ENCODE measurements around the gene PHKA2.

GRCh38 chrX:18890049-18890381, 93.9 kb downstream of the PHKA2 start:
- TF ChIP-seq, protein P1, sequence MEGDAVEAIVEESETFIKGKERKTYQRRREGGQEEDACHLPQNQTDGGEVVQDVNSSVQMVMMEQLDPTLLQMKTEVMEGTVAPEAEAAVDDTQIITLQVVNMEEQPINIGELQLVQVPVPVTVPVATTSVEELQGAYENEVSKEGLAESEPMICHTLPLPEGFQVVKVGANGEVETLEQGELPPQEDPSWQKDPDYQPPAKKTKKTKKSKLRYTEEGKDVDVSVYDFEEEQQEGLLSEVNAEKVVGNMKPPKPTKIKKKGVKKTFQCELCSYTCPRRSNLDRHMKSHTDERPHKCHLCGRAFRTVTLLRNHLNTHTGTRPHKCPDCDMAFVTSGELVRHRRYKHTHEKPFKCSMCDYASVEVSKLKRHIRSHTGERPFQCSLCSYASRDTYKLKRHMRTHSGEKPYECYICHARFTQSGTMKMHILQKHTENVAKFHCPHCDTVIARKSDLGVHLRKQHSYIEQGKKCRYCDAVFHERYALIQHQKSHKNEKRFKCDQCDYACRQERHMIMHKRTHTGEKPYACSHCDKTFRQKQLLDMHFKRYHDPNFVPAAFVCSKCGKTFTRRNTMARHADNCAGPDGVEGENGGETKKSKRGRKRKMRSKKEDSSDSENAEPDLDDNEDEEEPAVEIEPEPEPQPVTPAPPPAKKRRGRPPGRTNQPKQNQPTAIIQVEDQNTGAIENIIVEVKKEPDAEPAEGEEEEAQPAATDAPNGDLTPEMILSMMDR (conservative IDR thresholded peaks at IDR 0.05; ENCODE audit: low read depth, low read length), result no peak
- no peak for TF ChIP-seq POLR2A (IDR thresholded peaks at IDR 0.05; ENCODE audit: low read depth, low read length)
- TF ChIP-seq RFX5 (IDR thresholded peaks at IDR 0.05; ENCODE audit: low read depth, low read length), result no peak
- no peak for TF ChIP-seq CEBPB (IDR thresholded peaks at IDR 0.05; ENCODE audit: low read depth, low read length)
- no peak for TF ChIP-seq RAD21 (IDR thresholded peaks at IDR 0.05; ENCODE audit: low read length)
- no peak for TF ChIP-seq MXI1 (IDR thresholded peaks at IDR 0.05; ENCODE audit: borderline replicate concordance, low read depth, low read length)
- no peak for TF ChIP-seq BHLHE40 (IDR thresholded peaks at IDR 0.05; ENCODE audit: low read depth, low read length)
- TF ChIP-seq RCOR1 (IDR thresholded peaks at IDR 0.05; ENCODE audit: insufficient replicate concordance, low read length), result no peak
- TF ChIP-seq MAZ (IDR thresholded peaks at IDR 0.05; ENCODE audit: borderline replicate concordance, low read depth, low read length), result no peak
